GM12878 (cell line): ENCODE results near the gene SLC38A2.

Experiments
- CEBPB ChIP-seq, 2 experiments: fragments of 150-350 bp in 1 of 2; IDR thresholded peaks; 2 replicates each; pipeline ENCODE4 v1.6.1; 2012 to 2014; ENCODE audit warnings: low read depth in 2 of 2, low read length in 2 of 2, borderline replicate concordance in 1 of 2, inconsistent platforms in 1 of 2
- CTCF ChIP-seq, 3 experiments: IDR thresholded peaks in 2 of 3; conservative IDR thresholded peaks in 1 of 3; 2 replicates each; pipeline ENCODE4 v1.5.1; 2011; ENCODE audit warnings: low read depth in 3 of 3, low read length in 3 of 3, mild to moderate bottlenecking in 3 of 3, control low read depth in 2 of 3, moderate library complexity in 2 of 3, inconsistent platforms in 1 of 3, mixed read lengths in 1 of 3; ENCODE audit not compliant: control insufficient read depth in 2 of 3, insufficient read depth in 1 of 3; ENCODE audit errors: extremely low read depth in 1 of 3
- GABPA ChIP-seq: IDR thresholded peaks from 2 replicates; pipeline ENCODE4 v1.6.1; 2014; ENCODE audit warnings: antibody characterized with exemption, low read depth, mild to moderate bottlenecking, inconsistent platforms
- NFIC ChIP-seq: IDR thresholded peaks from 2 replicates; pipeline ENCODE4 v1.6.1; 2012; ENCODE audit warnings: low read depth, mild to moderate bottlenecking, inconsistent platforms, low read length, moderate library complexity
- NFYB ChIP-seq: IDR thresholded peaks from 2 replicates; pipeline ENCODE4 v1.6.1; 2011; ENCODE audit warnings: low read depth, mild to moderate bottlenecking, low read length, improper control_type of control experiment, moderate library complexity; ENCODE audit not compliant: insufficient read depth
- PRDM15 ChIP-seq: fragments of 450-650 bp; formaldehyde crosslinking; IDR thresholded peaks from 2 replicates; pipeline ENCODE4 v1.4.0; 2020; ENCODE audit warnings: mild to moderate bottlenecking, moderate library complexity
- SIX5 ChIP-seq: IDR thresholded peaks from 2 replicates; pipeline ENCODE4 v1.6.1; 2011; ENCODE audit warnings: mild to moderate bottlenecking, low read depth, low read length, moderate library complexity; ENCODE audit not compliant: severe bottlenecking
- YBX1 ChIP-seq: fragments of 450-650 bp; IDR thresholded peaks from 2 replicates; pipeline ENCODE4 v1.6.1; 2016; ENCODE audit warnings: antibody characterized with exemption
- YY1 ChIP-seq: IDR thresholded peaks from 2 replicates; pipeline ENCODE4 v1.6.1; 2011; ENCODE audit warnings: low read depth, mild to moderate bottlenecking, low read length
- ZBTB33 ChIP-seq: fragments of 450-650 bp; IDR thresholded peaks from 2 replicates; pipeline ENCODE4 v1.6.1; 2017; ENCODE audit warnings: mild to moderate bottlenecking
- ZNF274 ChIP-seq: IDR thresholded peaks from one replicate; pipeline ENCODE4 v1.8.0; 2011; ENCODE audit not compliant: insufficient read length, insufficient read depth

GRCh38 chr12:46412857-46413256 is 40.3 kb upstream of the SLC38A2 start:
- TF ChIP-seq CTCF (IDR thresholded peaks at IDR 0.05 in 2 of 3, conservative IDR thresholded peaks at IDR 0.05 in 1 of 3; ENCODE audit: control insufficient read depth in 2 of 3, extremely low read depth in 1 of 3, insufficient read depth in 1 of 3, low read depth in 3 of 3, low read length in 3 of 3) (no peak), CEBPB (IDR thresholded peaks at IDR 0.05; ENCODE audit: borderline replicate concordance in 1 of 2, low read depth in 2 of 2, low read length in 2 of 2) (no peak), PRDM15 (CRISPR knock-in tag) (no peak), NFYB (no peak), YY1 (no peak), ZNF274 (no peak), NFIC (no peak), ZBTB33 (no peak), GABPA (no peak), SIX5 (no peak), YBX1 (no peak)
